ENCODE data around the gene POU2F2. TPM values are rescaled to one million over a fixed set of nuclear protein-coding genes. Genes with fewer than 3 reads are reported as not detected.
A peak's percentile ranks its signal among the peaks of the same experiment; 100 is the strongest.
"Not testable (repeated sequence)": the region's sequence is repeated elsewhere in the genome, so short reads cannot be mapped to it uniquely, and the experiment has no call there.

The POU2F2 gene
- polyA plus RNA-seq, 3 donors from 2014 or later = 2.0 to 10.3 (median 2.1) TPM

GRCh38 chr19:42040491-42040890 is 91.8 kb downstream of the POU2F2 start:
- not testable (repeated sequence) for DNase-seq; H3K27me3 Mint-ChIP-seq (ENCODE audit: low read depth in 3 of 3); H3K36me3 Mint-ChIP-seq; H3K4me3 Mint-ChIP-seq; H3K4me1 Mint-ChIP-seq; H3K27ac Mint-ChIP-seq; H3K9me3 Mint-ChIP-seq

DNA sequence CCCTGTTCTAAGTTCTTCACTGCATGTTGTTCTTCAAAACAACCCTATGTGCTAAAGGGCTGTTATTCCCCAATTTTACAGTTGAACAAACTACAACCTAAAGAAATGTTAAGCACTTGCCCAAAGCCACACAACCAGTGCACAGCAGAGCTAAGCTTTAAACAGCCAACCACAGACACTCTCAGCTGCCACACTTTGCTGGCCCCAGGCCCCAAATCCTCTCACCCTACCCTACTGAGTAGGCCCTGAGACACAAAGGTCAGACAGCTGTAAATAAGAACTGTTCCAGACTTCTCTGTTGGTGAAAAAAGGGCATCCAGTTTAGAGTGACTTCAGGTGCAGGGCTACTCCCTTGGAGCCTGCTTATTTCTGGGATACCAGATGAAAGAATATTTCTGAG is 92.2 kb downstream of the POU2F2 start:
- Mint-ChIP-seq H3K9me3 (no peaks in the 10 kb centered on the region), H3K27ac (no peak overlapping the region)
- no peak for DNase-seq

DNA sequence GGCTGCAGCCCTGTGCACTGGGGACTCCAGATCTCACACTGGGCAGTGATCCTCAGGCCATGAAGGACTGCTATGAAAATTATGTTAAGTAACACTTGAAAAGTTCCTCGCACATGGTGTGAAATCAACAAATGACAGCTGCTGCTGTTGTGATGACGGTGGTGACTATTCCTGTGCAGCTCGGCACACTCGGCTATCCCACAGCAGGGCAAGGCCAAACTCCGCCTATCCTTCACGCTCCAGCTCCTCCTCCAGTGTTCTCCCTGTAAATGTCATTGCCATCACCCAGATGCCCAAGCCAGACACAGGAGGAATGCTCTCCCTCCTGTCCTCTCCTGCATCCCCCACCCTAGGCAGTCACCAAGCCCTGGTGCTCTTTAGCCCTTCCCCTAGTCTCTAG is 93.6 kb downstream of the POU2F2 start:
- Mint-ChIP-seq H3K9me3 (no peaks in the 10 kb centered on the region), H3K4me1 (peaks cover 0 to 1% of the 10 kb centered on the region in 2 donors), H3K4me3 (no peak overlapping the region), H3K36me3 (no peaks in the 10 kb centered on the region), H3K27me3 (ENCODE audit: low read depth in 3 of 3) (peaks cover 0 to 6% (median 2%) of the 10 kb centered on the region in 3 donors), H3K27ac (peak overlapping the region in 1 of 6 donors; percentile 70)
- no peak for DNase-seq

More for the DNA sequence above, 92.2 kb downstream of the POU2F2 start:
- peaks cover 0 to 2% (median under 1%) of the 10 kb centered on the region in 3 donors for H3K27me3 Mint-ChIP-seq (ENCODE audit: low read depth in 3 of 3)
- H3K4me3 Mint-ChIP-seq = no peak overlapping the region
- H3K36me3 Mint-ChIP-seq = no peaks in the 10 kb centered on the region
- H3K4me1 Mint-ChIP-seq = no peaks in the 10 kb centered on the region

DNA sequence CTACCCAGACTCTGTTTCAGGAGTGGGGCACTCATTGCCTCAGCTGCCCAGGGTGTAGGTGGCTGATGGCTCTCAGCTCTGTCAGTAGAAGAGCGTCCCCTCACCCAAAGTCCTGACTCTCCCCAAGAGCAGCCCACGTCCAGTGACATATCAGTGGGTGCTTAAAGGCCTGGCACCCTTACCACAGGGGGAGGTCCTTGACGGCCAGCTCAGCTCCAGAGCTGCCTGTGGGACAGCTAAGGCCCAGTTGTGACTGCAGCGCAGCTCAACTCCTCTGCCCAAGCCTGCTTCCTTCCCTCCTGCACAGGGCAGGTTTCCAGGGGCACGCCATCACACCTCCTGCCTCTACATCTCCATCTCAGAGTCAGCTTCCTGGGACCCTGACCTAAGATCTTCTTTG is 94.6 kb downstream of the POU2F2 start:
- peaks cover 0 to 1% of the 10 kb centered on the region in 2 donors for H3K4me1 Mint-ChIP-seq
- no peak overlapping the region for H3K27ac Mint-ChIP-seq
- H3K9me3 Mint-ChIP-seq = no peaks in the 10 kb centered on the region
- H3K36me3 Mint-ChIP-seq = no peaks in the 10 kb centered on the region
- DNase-seq = no peak
- peaks cover 0 to 6% (median 3%) of the 10 kb centered on the region in 3 donors for H3K27me3 Mint-ChIP-seq (ENCODE audit: low read depth in 3 of 3)
- H3K4me3 Mint-ChIP-seq = no peak overlapping the region

Other genes with a start within 250 kb of the POU2F2 start
- gene ARHGEF1, start 249.3 kb downstream of the POU2F2 start, polyA plus RNA-seq = 100 to 1,000 TPM; 129 to 394 (median 156) TPM
- gene ERFL, start 204.0 kb downstream of the POU2F2 start, polyA plus RNA-seq = under 1 TPM in 1 of 3 donors, not detected in 2; 0.11 TPM
- gene RABAC1, start 173.1 kb downstream of the POU2F2 start, polyA plus RNA-seq = 100 to 1,000 TPM; 263 to 375 (median 373) TPM
- 1 to 10 TPM in 2 of 3 donors, under 1 TPM in 1; 0.29 to 5.9 (median 1.8) TPM for gene ATP1A3, start 138.2 kb downstream of the POU2F2 start, polyA plus RNA-seq
- gene GRIK5, start 62.2 kb downstream of the POU2F2 start, polyA plus RNA-seq = not detected
- gene ZNF574, start 56.3 kb downstream of the POU2F2 start, polyA plus RNA-seq = 10 to 100 TPM; 12.4 to 29.6 (median 20.3) TPM
- gene DEDD2, start 85.2 kb upstream of the POU2F2 start, polyA plus RNA-seq = 100 to 1,000 TPM; 154 to 261 (median 173) TPM
- gene ZNF526, start 87.9 kb upstream of the POU2F2 start, polyA plus RNA-seq = 1 to 10 TPM; 2.9 to 9.1 (median 5.2) TPM
- gene GSK3A, start 110.2 kb upstream of the POU2F2 start, polyA plus RNA-seq = 10 to 100 TPM; 14.2 to 28.3 (median 22.3) TPM
- gene ERF, start 122.7 kb upstream of the POU2F2 start, polyA plus RNA-seq = 1 to 10 TPM in 2 of 3 donors, under 1 TPM in 1; 0.24 to 3.4 (median 2.3) TPM
- gene CIC, start 136.8 kb upstream of the POU2F2 start, polyA plus RNA-seq = 1 to 10 TPM in 1 of 3 donors, under 1 TPM in 1, not detected in 1; 0.52 to 2.9 TPM
- under 1 TPM in 1 of 3 donors, not detected in 2; 0.16 TPM for gene PRR19, start 169.7 kb upstream of the POU2F2 start, polyA plus RNA-seq
- gene PAFAH1B3, start 170.2 kb upstream of the POU2F2 start, polyA plus RNA-seq = 10 to 100 TPM; 17.4 to 27.3 (median 26.0) TPM
- gene TMEM145, start 180.9 kb upstream of the POU2F2 start, polyA plus RNA-seq = not detected
- under 1 TPM in 2 of 3 donors, not detected in 1; 0.12 to 0.56 TPM for gene MEGF8, start 193.2 kb upstream of the POU2F2 start, polyA plus RNA-seq